VCaP (cell line): ENCODE measurements around the gene CADM2.

ENCODE experiments used
- H3K27ac ChIP-seq: fragments of 450-650 bp; 2 replicates; pipeline ENCODE4 v1.5.1; 2017
- TF ChIP-seq, protein P1 (sequence below): fragments of 450-650 bp; conservative IDR thresholded peaks from 2 replicates; pipeline ENCODE4 v1.5.1; 2017; ENCODE audit warnings: mild to moderate bottlenecking, moderate library complexity

CADM2 gene

GRCh38 chr3:85384372-85384771 lies 425.6 kb downstream of the CADM2 start:
- H3K27ac ChIP-seq: no peak overlapping the region
- TF ChIP-seq, protein P1, sequence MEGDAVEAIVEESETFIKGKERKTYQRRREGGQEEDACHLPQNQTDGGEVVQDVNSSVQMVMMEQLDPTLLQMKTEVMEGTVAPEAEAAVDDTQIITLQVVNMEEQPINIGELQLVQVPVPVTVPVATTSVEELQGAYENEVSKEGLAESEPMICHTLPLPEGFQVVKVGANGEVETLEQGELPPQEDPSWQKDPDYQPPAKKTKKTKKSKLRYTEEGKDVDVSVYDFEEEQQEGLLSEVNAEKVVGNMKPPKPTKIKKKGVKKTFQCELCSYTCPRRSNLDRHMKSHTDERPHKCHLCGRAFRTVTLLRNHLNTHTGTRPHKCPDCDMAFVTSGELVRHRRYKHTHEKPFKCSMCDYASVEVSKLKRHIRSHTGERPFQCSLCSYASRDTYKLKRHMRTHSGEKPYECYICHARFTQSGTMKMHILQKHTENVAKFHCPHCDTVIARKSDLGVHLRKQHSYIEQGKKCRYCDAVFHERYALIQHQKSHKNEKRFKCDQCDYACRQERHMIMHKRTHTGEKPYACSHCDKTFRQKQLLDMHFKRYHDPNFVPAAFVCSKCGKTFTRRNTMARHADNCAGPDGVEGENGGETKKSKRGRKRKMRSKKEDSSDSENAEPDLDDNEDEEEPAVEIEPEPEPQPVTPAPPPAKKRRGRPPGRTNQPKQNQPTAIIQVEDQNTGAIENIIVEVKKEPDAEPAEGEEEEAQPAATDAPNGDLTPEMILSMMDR: no peak

DNA sequence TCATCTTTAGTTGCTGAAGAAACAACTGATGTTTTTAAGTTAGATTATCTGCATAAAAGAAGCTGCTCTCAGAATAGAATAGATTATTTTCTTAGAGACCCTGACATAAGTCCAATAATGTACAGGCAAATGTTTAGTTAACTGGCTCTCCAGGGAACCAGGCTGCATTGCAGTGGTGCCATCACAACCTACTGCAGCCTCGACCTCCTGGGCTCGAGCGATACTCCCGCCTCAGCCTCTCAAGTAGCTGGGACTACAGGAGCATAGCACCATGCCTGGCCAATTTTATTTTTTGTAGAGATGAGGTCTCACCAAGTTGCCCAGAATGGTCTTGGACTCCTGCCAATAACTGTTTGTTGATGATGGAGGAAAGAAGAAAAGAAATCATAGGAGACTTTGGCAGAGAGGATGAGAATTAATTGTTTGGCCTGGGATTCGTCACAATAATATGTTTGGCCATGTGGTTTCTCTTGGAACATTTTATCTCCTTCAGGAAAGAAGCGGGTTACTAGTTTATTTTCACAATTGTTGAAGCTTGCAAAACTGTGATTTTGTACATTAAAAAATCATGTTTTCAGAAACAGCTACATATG lies 429.2 kb downstream of the CADM2 start:
- no peak overlapping the region for H3K27ac ChIP-seq
- TF ChIP-seq, protein P1: no peak

- TF ChIP-seq, protein P1: no peak
- no peak overlapping the region for H3K27ac ChIP-seq
These were observed 435.6 kb downstream of the CADM2 start for GRCh38 chr3:85394424-85394823.

DNA sequence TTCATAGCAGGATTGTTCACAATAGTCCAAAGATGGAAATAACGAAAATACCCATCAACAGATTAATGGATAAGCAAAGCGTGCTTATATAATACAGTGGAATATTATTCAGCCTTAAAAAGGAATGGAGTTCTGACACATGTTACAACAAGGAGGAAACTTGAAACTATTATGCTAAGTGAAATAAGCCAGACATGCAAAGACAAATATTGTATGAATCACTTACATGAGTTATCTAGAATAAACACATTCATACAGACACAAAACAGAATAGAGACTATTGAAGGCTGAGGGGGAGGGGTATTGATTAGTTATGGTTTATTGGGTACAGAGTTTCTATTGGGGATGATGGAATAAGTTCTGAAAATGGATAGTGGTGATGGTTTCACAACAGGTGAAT lies 438.6 kb downstream of the CADM2 start:
- TF ChIP-seq, protein P1: no peak
- no peak overlapping the region for H3K27ac ChIP-seq

DNA sequence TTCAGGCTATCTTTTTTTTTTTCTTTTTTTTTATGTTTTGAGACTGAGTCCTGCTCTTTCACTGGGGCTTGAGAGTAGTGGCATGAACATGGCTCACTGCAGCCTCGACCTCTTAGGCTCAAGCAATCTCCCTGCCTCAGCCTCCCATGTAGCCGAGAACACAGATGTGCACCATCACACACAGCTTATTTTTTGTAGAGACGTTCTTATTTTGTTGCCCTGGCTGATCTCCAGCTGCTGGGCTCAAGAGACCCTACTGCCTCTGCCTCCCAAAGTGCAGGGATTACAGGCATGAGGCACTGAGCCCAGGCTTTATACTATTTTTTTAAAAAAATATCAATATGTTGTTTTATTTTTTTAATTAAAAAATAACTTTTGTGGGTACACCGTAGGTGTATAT lies 467.3 kb downstream of the CADM2 start:
- TF ChIP-seq, protein P1: no peak
- no peak overlapping the region for H3K27ac ChIP-seq

- no peak overlapping the region for H3K27ac ChIP-seq
- TF ChIP-seq, protein P1: no peak
These were observed 468.7 kb downstream of the CADM2 start for GRCh38 chr3:85427467-85427866.

- TF ChIP-seq, protein P1: no peak
- no peak overlapping the region for H3K27ac ChIP-seq
These were observed 473.3 kb downstream of the CADM2 start for GRCh38 chr3:85432081-85432480.

DNA sequence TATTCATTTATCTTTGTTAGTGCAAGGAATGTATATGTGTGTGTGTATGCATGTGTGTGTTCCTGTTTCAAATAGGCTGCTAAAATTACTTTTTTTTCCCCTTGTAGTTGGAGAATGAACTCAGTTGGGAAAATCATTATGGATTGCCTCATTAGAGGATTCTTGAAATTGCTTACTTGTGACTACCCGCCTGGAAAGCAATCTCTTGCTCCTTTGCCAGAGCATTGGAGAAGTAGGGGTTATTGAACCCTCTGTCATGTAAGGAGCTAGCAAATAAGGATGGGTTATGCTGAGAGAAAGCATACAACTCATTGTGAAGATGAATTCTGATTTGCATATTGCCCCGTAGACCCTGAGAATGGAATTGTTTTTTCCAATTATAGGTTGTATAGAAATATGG lies 474.5 kb downstream of the CADM2 start:
- TF ChIP-seq, protein P1: no peak
- H3K27ac ChIP-seq: no peak overlapping the region
